Naive thymus-derived CD4-positive, alpha-beta T cell (primary cell): ENCODE results near the gene TOR4A. TPM values are rescaled to one million over a fixed set of nuclear protein-coding genes. Genes with fewer than 3 reads are reported as not detected.

Experiments
- ATAC-seq: fragments of 150-1000 bp; cut with Tn5 transposase; 2 replicates; pipeline ENCODE4 v1.10.0; 2021; ENCODE audit warnings: mild to moderate bottlenecking, moderate library complexity
- CTCF ChIA-PET: fragments of 350-600 bp; sonication (Branson Sonifier 250); formaldehyde crosslinking; loops from one replicate; lab custom pipeline; 2021; ENCODE audit warnings: antibody characterized with exemption; lab: Charles Lee
- POLR2A ChIA-PET: fragments of 350-600 bp; sonication (Branson Sonifier 250); formaldehyde crosslinking; loops from one replicate; lab custom pipeline; 2021; ENCODE audit warnings: antibody characterized with exemption, inconsistent platforms; lab: Charles Lee
- DNase-seq, 9 donors: peaks; one replicate each; pipeline versions ENCODE4 v3.0.0 to v3.0.0-alpha.2; 2020 to 2022; ENCODE audit warnings: mixed read lengths in 1 of 9
- H3K27ac ChIP-seq: one replicate; pipeline ENCODE4 v1.7.0; 2013; ENCODE audit warnings: mild to moderate bottlenecking, low read depth, low read length, moderate library complexity
- H3K27me3 ChIP-seq, 2 donors: one replicate each; pipeline ENCODE4 v1.7.0; 2013; ENCODE audit warnings: low read length in 2 of 2, mild to moderate bottlenecking in 2 of 2, moderate library complexity in 2 of 2; ENCODE audit not compliant: control insufficient read depth in 2 of 2, insufficient read depth in 2 of 2
- H3K36me3 ChIP-seq, 3 experiments: 1 replicate in 2 of 3; 2 replicates in 1 of 3; pipeline ENCODE4 v1.7.0; 2013; ENCODE audit warnings: low read length in 3 of 3, mild to moderate bottlenecking in 3 of 3, moderate library complexity in 1 of 3; ENCODE audit not compliant: insufficient read depth in 3 of 3, control insufficient read depth in 2 of 3
- H3K4me1 ChIP-seq, 2 donors: one replicate each; pipeline ENCODE4 v1.7.0; 2013; ENCODE audit warnings: low read length in 2 of 2, mild to moderate bottlenecking in 2 of 2, moderate library complexity in 1 of 2; ENCODE audit not compliant: control insufficient read depth in 2 of 2, insufficient read depth in 2 of 2
- H3K4me3 ChIP-seq: 2 replicates; pipeline ENCODE4 v1.7.0; 2013; ENCODE audit warnings: mild to moderate bottlenecking, low read length
- H3K9me3 ChIP-seq, 3 experiments: 1 replicate in 2 of 3; 2 replicates in 1 of 3; pipeline ENCODE4 v1.7.0; 2013; ENCODE audit warnings: low read length in 3 of 3; ENCODE audit not compliant: control insufficient read depth in 2 of 3
- H3K27ac Mint-ChIP-seq, 9 donors: one replicate each; pipeline ENCODE4 v1.8.0; 2020 to 2022; ENCODE audit warnings: mixed read lengths in 9 of 9, mild to moderate bottlenecking in 8 of 9, moderate library complexity in 5 of 9, inconsistent platforms in 2 of 9
- H3K27me3 Mint-ChIP-seq, 5 donors: one replicate each; pipeline ENCODE4 v1.8.0; 2021 to 2022; ENCODE audit warnings: mixed read lengths in 5 of 5, mild to moderate bottlenecking in 1 of 5
- H3K36me3 Mint-ChIP-seq, 5 donors: one replicate each; pipeline ENCODE4 v1.8.0; 2020 to 2022; ENCODE audit warnings: mixed read lengths in 5 of 5, mild to moderate bottlenecking in 3 of 5, inconsistent platforms in 1 of 5
- H3K4me1 Mint-ChIP-seq, 7 donors: one replicate each; pipeline ENCODE4 v1.8.0; 2020 to 2022; ENCODE audit warnings: mixed read lengths in 7 of 7, mild to moderate bottlenecking in 3 of 7, inconsistent platforms in 1 of 7
- H3K4me3 Mint-ChIP-seq, 10 donors: one replicate each; pipeline ENCODE4 v1.8.0; 2020 to 2022; ENCODE audit warnings: mild to moderate bottlenecking in 10 of 10, mixed read lengths in 10 of 10, moderate library complexity in 6 of 10, inconsistent platforms in 2 of 10
- H3K9me3 Mint-ChIP-seq, 11 donors: one replicate each; pipeline ENCODE4 v1.8.0; 2020 to 2022; ENCODE audit warnings: mixed read lengths in 11 of 11, mild to moderate bottlenecking in 4 of 11, inconsistent platforms in 1 of 11, moderate library complexity in 1 of 11
- intact Hi-C, 2 donors: fragments of 100-400 bp; cut with micrococcal nuclease; formaldehyde crosslinking; loops; one replicate each; pipeline ENCODE4 v1.15.1; 2023
- polyA plus RNA-seq, 2 donors: library from polyadenylated mRNA; unstranded; fragments of 300-500 nt; fragmentation: Illumina TruSeq; gene quantifications; one replicate each; pipeline ENCODE4 v1.2.3, GENCODE V29; 2021
- total RNA-seq, 6 experiments: library from RNA in 5 of 6; stranded (reverse) in 5 of 6; gene quantifications; 1 replicate in 5 of 6; 2 replicates in 1 of 6; pipeline ENCODE4 v1.2.3 and lab custom pipeline; 2021 to 2026

TOR4A gene
- total and polyA plus RNA-seq, 7 experiments from 2014 or later: 0.07 to 16.6 (median 1.7) TPM; not detected in 1

DNA sequence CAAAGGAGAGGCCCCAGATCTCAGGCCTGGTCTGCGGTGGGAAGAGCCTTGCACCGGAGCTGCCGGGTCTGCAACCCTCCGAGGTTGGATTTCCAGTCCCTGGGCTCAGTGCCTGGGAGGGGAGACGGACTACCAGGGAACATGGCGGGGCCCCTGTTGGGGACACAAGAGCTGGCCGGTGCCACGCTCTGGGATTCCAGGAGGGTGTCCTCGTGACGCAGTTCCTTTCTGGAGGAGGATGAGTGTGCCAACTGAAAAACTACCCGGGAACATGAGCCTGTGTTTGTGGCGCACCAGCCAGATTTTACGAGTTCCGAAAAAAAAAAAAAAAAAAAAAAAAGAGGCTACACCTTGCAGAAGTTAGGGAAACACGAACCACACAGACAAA lies 15.6 kb downstream of the TOR4A start:
- no peak for DNase-seq
- Mint-ChIP-seq H3K4me3 (peak overlapping the region in 1 of 10 donors; percentile 58), H3K27me3 (peaks cover 22 to 30% (median 23%) of the 10 kb centered on the region in 5 donors), H3K9me3 (no peaks in the 10 kb centered on the region), H3K36me3 (no peaks in the 10 kb centered on the region), H3K27ac (no peak overlapping the region), H3K4me1 (peaks cover 0 to 13% (median 8%) of the 10 kb centered on the region in 7 donors)
- Histone ChIP-seq H3K36me3 (no peaks in the 10 kb centered on the region), H3K4me1 (peaks cover 0 to 6% of the 10 kb centered on the region in 2 donors), H3K4me3 (no peak overlapping the region), H3K27me3 (peaks cover 0 to 12% of the 10 kb centered on the region in 2 donors), H3K27ac (no peak overlapping the region), H3K9me3 (no peaks in the 10 kb centered on the region)
- POLR2A ChIA-PET: no interaction called here
- no peak for ATAC-seq
- CTCF ChIA-PET: no interaction called here
- intact Hi-C loops: loop anchor here in 1 of 2 donors (5.0 kb wide), 1 partner anchor 234 kb away; no protein-coding TSS in a partner anchor

GRCh38 chr9:137293482-137294090 lies 16.1 kb downstream of the TOR4A start:
- Mint-ChIP-seq H3K4me3 (peak overlapping the region in 3 of 10 donors; percentile 26 to 58 (median 52)), H3K27ac (no peak overlapping the region), H3K36me3 (no peaks in the 10 kb centered on the region), H3K9me3 (no peaks in the 10 kb centered on the region), H3K27me3 (peaks cover 22 to 32% (median 23%) of the 10 kb centered on the region in 5 donors), H3K4me1 (peaks cover 0 to 13% (median 8%) of the 10 kb centered on the region in 7 donors)
- H3K27me3 ChIP-seq: peaks cover 0 to 15% of the 10 kb centered on the region in 2 donors
- no peak overlapping the region for H3K4me3 ChIP-seq
- no peaks in the 10 kb centered on the region for H3K36me3 ChIP-seq
- H3K9me3 ChIP-seq: no peaks in the 10 kb centered on the region
- peaks cover 0 to 6% of the 10 kb centered on the region in 2 donors for H3K4me1 ChIP-seq
- CTCF ChIA-PET: no interaction called here
- no peak overlapping the region for H3K27ac ChIP-seq
- intact Hi-C loops: loop anchor here (2.0 to 5.0 kb wide), 3 partner anchors 113 to 234 kb away; no protein-coding TSS in a partner anchor
- ATAC-seq (no peak), DNase-seq (no peak)
- POLR2A ChIA-PET: no interaction called here

DNA sequence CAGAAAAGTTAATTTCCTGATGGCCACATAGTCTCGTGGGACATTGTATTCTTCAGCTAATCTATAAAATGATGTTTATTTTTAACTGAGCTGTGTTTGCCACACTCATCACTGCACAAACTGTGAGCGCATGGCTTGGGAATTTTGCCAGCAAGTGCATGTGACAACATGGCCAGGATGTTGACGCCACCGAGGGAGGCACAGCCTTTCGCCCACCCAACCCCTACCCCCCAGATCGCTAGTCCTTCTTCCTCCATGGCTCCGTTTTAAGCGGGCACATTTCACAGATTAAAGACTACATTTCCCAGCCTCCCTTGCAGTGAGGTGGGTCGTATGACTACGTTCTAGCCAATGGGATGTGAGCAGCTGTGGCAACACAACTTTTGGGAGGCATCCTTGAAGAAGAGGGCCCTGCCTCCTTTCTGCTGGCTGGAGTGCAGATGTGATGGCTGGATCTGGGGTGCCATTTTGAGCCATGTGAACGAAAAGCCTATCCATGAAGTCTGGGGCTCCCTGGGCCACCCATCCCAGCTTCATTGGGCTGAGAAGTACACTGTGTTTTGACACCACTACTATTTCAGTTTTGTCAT lies 16.7 kb downstream of the TOR4A start:
- no peak overlapping the region for H3K4me3 ChIP-seq
- no peak overlapping the region for H3K27ac ChIP-seq
- Mint-ChIP-seq H3K9me3 (no peaks in the 10 kb centered on the region), H3K4me3 (peak overlapping the region; percentile 11 to 76 (median 54)), H3K36me3 (no peaks in the 10 kb centered on the region), H3K27ac (no peak overlapping the region), H3K27me3 (peaks cover 22 to 38% (median 23%) of the 10 kb centered on the region in 5 donors), H3K4me1 (peaks cover 0 to 13% (median 8%) of the 10 kb centered on the region in 7 donors)
- DNase-seq: no peak
- intact Hi-C loops: loop anchor here (2.0 to 5.0 kb wide), 3 partner anchors 113 to 233 kb away; no protein-coding TSS in a partner anchor
- ChIA-PET POLR2A (no interaction called here), CTCF (interaction anchor here (0.6 kb wide), 1 partner anchor 403 kb away, joined by 3 read pairs; no protein-coding TSS in a partner anchor)
- ATAC-seq: peak; percentile 51
- no peaks in the 10 kb centered on the region for H3K36me3 ChIP-seq
- no peaks in the 10 kb centered on the region for H3K9me3 ChIP-seq
- peaks cover 0 to 6% of the 10 kb centered on the region in 2 donors for H3K4me1 ChIP-seq
- H3K27me3 ChIP-seq: peaks cover 3 to 21% of the 10 kb centered on the region in 2 donors

GRCh38 chr9:137294681-137295237 lies 17.2 kb downstream of the TOR4A start:
- H3K27ac ChIP-seq: no peak overlapping the region
- POLR2A ChIA-PET: no interaction called here
- H3K27me3 ChIP-seq: peaks cover 7 to 26% of the 10 kb centered on the region in 2 donors
- Mint-ChIP-seq H3K27ac (no peak overlapping the region), H3K27me3 (peaks cover 22 to 41% (median 23%) of the 10 kb centered on the region in 5 donors), H3K4me3 (peak overlapping the region; percentile 11 to 76 (median 54)), H3K4me1 (peaks cover 0 to 13% (median 8%) of the 10 kb centered on the region in 7 donors), H3K9me3 (no peaks in the 10 kb centered on the region), H3K36me3 (no peaks in the 10 kb centered on the region)
- H3K36me3 ChIP-seq: no peaks in the 10 kb centered on the region
- CTCF ChIA-PET: interaction anchor here (0.6 kb wide), 1 partner anchor 403 kb away, joined by 3 read pairs; no protein-coding TSS in a partner anchor
- peak; percentile 17 for ATAC-seq
- H3K9me3 ChIP-seq: no peaks in the 10 kb centered on the region
- intact Hi-C loops: loop anchor here (1.0 to 5.0 kb wide), 4 partner anchors 112 to 233 kb away; no protein-coding TSS in a partner anchor
- peak overlapping the region; percentile 27 for H3K4me3 ChIP-seq
- no peak for DNase-seq
- H3K4me1 ChIP-seq: peaks cover 0 to 6% of the 10 kb centered on the region in 2 donors

DNA sequence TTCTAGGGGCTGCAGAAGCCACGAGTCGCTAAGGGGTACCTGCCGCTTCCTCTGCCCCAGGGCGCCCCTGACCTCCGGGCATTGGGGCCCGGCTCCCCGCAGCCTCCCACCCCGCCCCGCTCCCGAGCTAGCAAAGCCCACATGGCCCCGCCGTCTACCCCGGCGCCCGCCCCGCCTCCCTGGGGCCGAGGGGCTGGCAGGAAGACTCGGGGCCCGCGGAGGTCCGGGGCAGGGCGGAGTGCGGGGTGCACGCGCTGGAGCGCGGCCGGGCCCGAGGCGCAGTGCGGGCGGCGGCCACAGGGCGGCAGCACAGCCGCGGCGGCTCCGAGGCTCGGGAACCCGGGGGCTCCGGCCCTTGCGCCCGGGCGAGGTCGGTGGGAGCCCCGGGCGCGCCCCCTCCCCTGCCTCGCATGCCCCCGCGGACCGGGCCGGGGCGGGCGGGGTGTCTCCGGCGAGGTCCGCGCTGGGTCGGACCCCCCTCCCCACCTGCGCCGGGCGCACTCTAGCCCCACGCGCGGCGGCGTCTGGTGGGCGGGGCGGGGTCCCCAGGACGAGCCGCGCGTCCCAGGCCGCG lies 17.8 kb downstream of the TOR4A start:
- DNase-seq: peak in 7 of 9 donors; percentile 36 to 80 (median 54)
- Histone ChIP-seq H3K27me3 (peaks cover 12 to 30% of the 10 kb centered on the region in 2 donors), H3K27ac (no peak overlapping the region), H3K9me3 (no peaks in the 10 kb centered on the region), H3K4me3 (peak overlapping the region; percentile 27), H3K4me1 (peaks cover under 1 to 6% of the 10 kb centered on the region in 2 donors), H3K36me3 (no peaks in the 10 kb centered on the region)
- ATAC-seq: peak; percentile 92
- peaks cover 22 to 45% (median 26%) of the 10 kb centered on the region in 5 donors for H3K27me3 Mint-ChIP-seq
- POLR2A ChIA-PET: no interaction called here
- peaks cover 0 to 15% (median 9%) of the 10 kb centered on the region in 7 donors for H3K4me1 Mint-ChIP-seq
- H3K36me3 Mint-ChIP-seq: no peaks in the 10 kb centered on the region
- no peaks in the 10 kb centered on the region for H3K9me3 Mint-ChIP-seq
- H3K27ac Mint-ChIP-seq: no peak overlapping the region
- CTCF ChIA-PET: no interaction called here
- intact Hi-C loops: loop anchor here (1.0 to 2.0 kb wide), 3 partner anchors 111 to 149 kb away; no protein-coding TSS in a partner anchor
- H3K4me3 Mint-ChIP-seq: peak overlapping the region in 8 of 10 donors; percentile 5 to 76 (median 54)
